GM18520 (cell line): ENCODE results near the gene PSMC5.
"Not testable (repeated sequence)": the region's sequence is repeated elsewhere in the genome, so short reads cannot be mapped to it uniquely, and the experiment has no call there.

Experiments
- ATAC-seq: cut with Tn5 transposase; IDR thresholded peaks from one replicate; pipeline ENCODE4 v1.9.1; 2021; ENCODE audit not compliant: unreplicated experiment

PSMC5 gene

GRCh38 chr17:63827002-63827800 is at the start of gene PSMC5, which contains the start of gene FTSJ3:
TSS of gene PSMC5 (plus strand) at chr17:63827431. CDS start at chr17:63827491, 60 bp downstream.
TSS of gene FTSJ3 (minus strand) at chr17:63827663. CDS start at chr17:63826902, 761 bp downstream.
- peak; percentile 76 for ATAC-seq

- no peak for ATAC-seq
Measured at GRCh38 chr17:63780507-63780906, 46.7 kb upstream of the PSMC5 start.

DNA sequence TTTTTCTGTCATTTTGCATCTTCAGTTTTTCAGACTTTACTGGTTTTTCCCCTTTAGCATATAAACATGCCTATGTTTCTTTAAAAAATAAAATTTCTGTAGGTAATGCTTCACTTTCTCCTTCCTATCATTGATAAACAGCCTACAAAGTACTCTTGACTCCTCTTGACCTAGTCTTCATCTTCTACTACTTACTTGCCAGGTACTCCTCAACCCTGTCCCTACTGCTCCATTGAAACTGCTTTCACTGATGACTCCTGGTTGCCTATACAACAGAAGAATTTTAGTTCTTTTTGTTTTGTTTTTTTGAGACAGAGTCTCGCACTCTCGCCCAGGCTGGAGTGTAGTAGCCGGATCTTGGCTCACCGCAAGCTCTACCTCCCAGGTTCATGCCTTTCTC is 46.3 kb upstream of the PSMC5 start:
- ATAC-seq, result no peak

DNA sequence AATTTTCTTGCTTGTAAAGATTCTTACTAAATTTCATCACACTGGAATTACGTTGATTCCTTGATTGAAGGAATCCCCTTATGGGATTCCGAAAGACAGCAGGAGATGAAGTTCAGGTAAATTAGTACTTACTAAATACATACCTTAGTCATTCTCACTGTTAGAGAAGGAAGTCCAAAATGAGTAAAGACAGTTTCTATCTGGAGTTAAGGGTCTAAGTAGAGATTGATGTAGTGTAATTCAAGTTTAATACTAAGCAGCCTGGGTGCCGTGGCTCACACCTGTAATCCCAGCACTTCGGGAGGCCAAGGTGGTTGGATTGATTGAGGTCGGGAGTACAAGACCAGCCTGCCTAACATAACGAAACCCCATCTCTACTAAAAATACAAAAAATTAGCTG is 43.7 kb upstream of the PSMC5 start:
- no peak for ATAC-seq

- no peak for ATAC-seq
Measured at GRCh38 chr17:63785556-63785955, 41.7 kb upstream of the PSMC5 start.

DNA sequence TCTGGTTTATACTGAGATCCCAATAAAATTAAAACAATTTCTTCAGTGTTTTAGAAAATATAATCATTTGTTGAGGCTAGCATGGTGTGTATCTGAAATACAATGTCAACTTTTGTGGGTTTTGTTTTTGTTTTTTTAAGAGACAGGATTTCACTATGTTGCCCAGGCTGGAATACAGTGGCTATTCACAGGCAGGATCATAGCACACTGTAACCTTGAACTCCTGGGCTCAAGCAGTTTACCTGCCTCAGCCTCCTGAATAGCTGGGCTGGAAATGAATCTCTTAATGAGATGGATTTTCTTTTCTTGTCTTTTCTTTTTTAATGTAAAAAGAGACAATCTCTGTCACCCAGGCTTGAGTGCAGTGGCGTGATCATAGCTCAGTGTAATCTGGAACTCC is 41.1 kb upstream of the PSMC5 start:
- no peak for ATAC-seq

GRCh38 chr17:63786971-63787711 is 40.1 kb upstream of the PSMC5 start:
- ATAC-seq, result no peak

- ATAC-seq, result no peak
Measured at GRCh38 chr17:63790057-63790456, 37.2 kb upstream of the PSMC5 start.

DNA sequence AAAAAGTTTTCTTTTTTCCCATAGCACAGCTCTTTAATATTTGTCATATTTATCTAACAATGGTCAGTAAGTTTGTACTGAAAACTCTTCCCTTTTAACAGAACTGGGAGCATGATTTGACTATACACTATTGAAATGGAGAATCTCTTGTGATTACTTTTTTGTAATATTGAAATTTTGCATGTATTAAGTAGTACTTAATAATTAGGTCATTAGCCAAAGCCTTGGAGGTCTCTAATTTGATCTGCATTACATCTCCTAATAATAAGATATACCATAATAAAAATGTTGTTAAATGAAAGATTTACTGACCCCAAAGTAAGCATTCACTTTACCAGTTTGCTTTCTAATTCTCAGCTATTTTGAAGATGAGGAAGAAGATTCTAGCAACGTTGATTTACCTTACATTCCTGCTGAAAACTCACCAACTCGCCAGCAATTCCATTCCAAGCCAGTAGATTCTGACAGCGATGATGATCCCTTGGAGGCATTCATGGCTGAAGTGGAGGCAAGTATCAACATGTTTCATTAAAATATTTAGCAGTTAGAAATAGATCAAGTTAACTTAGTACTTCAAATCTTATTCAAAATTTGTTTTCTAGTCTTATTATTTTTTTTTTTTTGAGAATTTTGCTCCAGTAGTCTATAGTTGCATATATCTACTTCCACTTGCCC is 35.0 kb upstream of the PSMC5 start:
- no peak for ATAC-seq

GRCh38 chr17:63796375-63796774 is 30.9 kb upstream of the PSMC5 start:
- ATAC-seq, result not testable (repeated sequence)

DNA sequence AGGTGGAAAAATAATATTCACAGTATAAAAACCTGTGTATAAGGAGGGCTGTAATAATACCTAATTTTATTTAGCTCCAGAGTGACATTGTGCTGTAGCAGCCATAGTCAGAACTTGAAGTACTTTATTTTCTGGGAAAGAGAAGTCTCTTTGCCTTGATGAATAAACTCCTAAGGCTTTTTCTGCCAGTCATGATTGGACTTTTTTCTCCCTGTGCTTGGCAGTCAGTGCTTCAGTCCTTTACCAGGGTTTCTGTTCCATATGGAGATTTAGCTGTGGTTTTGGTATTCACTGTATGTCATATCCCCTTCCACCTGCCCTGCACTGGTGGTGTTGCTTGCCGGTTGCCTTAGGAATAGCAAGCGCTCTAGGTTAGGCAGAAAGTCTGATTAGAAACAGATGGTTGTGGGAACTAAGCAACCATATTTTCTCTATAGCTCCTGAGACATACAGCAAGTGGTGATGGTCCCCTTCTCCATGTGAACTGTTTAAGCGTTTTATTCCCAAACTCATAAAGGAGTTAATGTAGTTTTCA is 28.6 kb upstream of the PSMC5 start:
- no peak for ATAC-seq

DNA sequence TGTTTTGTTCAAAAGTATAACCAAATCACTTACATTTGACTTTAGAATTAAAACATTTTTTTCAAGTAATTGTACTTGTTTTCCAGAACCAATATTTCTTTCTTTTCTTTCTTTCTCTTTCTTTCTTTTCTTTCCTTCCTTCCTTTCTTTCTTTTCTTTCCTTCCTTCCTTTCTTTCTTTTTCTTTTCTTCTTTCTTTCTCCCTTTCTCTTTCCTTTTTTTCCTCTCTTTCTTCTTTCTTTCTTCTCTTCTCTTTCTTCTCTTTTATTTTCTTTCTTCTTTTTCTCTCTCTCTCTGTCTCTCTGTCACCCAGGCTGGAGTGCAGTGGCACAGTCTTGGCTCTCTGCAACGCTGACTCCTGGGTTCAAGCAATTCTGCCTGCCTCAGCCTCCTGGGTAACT is 26.4 kb upstream of the PSMC5 start:
- no peak for ATAC-seq

GRCh38 chr17:63804328-63804727 is 22.9 kb upstream of the PSMC5 start:
- no peak for ATAC-seq

- ATAC-seq, result no peak
Measured at GRCh38 chr17:63805591-63805990, 21.6 kb upstream of the PSMC5 start.

- ATAC-seq, result no peak
Measured at GRCh38 chr17:63809970-63810369, 17.3 kb upstream of the PSMC5 start.

DNA sequence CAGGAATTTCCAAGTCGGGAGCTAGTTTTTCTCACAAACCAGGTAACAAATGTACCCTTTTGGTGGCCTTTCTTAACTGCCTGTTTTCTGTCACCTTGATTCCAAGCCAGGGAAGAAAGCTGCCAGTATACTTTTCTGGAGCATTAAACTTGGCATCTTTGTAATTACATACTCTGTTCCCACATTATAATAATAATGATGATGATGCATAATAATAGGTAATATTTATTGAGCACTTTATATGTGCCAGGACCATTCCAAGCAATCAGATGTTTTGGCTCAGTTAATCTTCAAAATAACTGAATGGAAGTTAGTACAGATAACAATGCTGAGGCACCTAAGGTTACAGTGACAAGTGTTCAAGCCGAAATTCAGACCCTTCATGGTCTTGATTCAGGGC is 11.1 kb upstream of the PSMC5 start:
- ATAC-seq, result no peak

DNA sequence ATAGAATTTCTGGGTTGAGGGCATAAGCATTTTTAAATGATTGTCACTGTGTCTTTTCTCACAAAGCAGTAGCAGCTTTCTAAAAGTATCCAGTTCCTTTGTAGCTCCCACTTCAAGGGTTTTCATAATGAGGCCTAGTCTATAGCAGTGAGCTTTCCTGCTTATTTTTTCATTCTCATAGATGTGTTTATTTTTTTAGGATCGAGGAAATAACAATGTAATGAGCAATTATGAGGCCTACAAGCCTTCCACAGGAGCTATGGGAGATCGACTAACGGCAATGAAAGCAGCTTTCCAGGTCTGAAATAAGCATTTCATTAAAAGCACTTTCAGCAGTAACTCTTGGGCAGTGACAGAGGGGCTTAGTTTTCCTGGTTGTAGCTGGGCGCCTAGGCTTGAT is 10.6 kb upstream of the PSMC5 start:
- ATAC-seq, result no peak

DNA sequence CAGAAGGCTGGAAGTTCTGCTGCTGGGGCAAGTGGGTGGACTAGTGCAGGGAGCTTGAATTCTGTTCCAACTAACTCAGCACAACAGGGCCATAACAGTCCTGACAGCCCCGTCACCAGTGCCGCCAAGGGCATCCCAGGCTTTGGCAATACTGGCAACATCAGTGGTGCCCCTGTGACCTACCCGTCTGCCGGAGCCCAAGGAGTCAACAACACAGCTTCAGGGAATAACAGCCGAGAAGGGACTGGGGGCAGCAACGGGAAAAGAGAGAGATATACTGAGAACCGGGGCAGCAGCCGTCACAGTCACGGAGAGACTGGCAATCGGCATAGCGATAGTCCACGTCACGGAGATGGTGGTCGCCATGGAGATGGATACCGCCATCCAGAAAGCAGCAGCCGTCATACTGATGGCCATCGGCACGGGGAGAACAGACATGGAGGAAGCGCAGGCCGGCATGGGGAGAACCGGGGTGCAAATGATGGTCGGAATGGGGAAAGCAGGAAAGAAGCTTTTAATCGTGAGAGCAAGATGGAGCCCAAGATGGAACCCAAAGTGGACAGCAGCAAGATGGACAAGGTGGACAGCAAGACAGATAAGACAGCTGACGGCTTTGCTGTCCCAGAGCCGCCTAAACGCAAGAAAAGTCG is 9.4 kb upstream of the PSMC5 start:
- no peak for ATAC-seq

- ATAC-seq, result no peak
Measured at GRCh38 chr17:63819131-63819530, 8.1 kb upstream of the PSMC5 start.

- no peak for ATAC-seq
Measured at GRCh38 chr17:63819585-63820537, 7.4 kb upstream of the PSMC5 start.
